ENCODE results near the gene IFITM1. TPM values are rescaled to one million over a fixed set of nuclear protein-coding genes. Genes with fewer than 3 reads are reported as not detected.

The IFITM1 gene
- total and polyA plus RNA-seq, 9 of the 15 experiments (the other 6 are each of a cell fraction or from before 2014, with no cell fraction given) = 691 to 5,579 (median 974) TPM

- TF ChIP-seq REST (IDR thresholded peaks at IDR 0.05; ENCODE audit: borderline replicate concordance) (no peak), REST (CRISPR knock-in tag; IDR thresholded peaks at IDR 0.05; ENCODE audit: low read depth) (no peak), POLR2B (IDR thresholded peaks at IDR 0.05; ENCODE audit: low read depth, partially characterized antibody) (peak; percentile 34), FOXJ2 (tag; IDR thresholded peaks at IDR 0.05) (no peak), ELF4 (CRISPR knock-in tag; IDR thresholded peaks at IDR 0.05) (0 out of 2 replicates have a peak, but pooled peaks have one; percentile 27), KAT7 (CRISPR knock-in tag; IDR thresholded peaks at IDR 0.05; ENCODE audit: borderline replicate concordance) (no peak), ZFP36 (IDR thresholded peaks at IDR 0.05; ENCODE audit: low read depth, low read length, partially characterized antibody) (no peak), NKRF (IDR thresholded peaks at IDR 0.05; ENCODE audit: borderline replicate concordance) (0 out of 2 replicates have a peak, but pooled peaks have one; percentile 26), PHF20 (IDR thresholded peaks at IDR 0.05; ENCODE audit: partially characterized antibody) (peak; percentile 83), FOSL1 (tag; conservative IDR thresholded peaks at IDR 0.05) (no peak), MTF1 (CRISPR knock-in tag; IDR thresholded peaks at IDR 0.05; ENCODE audit: borderline replicate concordance) (no peak), MAX (CRISPR knock-in tag; IDR thresholded peaks at IDR 0.05) (peak; percentile 3; the same call in 1 of the 2 replicates)
- TF ChIP-seq, protein P1, sequence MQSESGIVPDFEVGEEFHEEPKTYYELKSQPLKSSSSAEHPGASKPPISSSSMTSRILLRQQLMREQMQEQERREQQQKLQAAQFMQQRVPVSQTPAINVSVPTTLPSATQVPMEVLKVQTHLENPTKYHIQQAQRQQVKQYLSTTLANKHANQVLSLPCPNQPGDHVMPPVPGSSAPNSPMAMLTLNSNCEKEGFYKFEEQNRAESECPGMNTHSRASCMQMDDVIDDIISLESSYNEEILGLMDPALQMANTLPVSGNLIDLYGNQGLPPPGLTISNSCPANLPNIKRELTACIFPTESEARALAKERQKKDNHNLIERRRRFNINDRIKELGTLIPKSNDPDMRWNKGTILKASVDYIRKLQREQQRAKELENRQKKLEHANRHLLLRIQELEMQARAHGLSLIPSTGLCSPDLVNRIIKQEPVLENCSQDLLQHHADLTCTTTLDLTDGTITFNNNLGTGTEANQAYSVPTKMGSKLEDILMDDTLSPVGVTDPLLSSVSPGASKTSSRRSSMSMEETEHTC (IDR thresholded peaks at IDR 0.05) = no peak
Measured at GRCh38 chr11:356610-357009, 42.8 kb downstream of the IFITM1 start (continued).

All from K562 (cell line).